ENCODE data around the gene KCNAB3. TPM values are rescaled to one million over a fixed set of nuclear protein-coding genes. Genes with fewer than 3 reads are reported as not detected.

Gene KCNAB3
- total and polyA plus RNA-seq, 9 of the 15 experiments (the other 6 are each of a cell fraction or from before 2014, with no cell fraction given) = 0.03 to 2.5 (median 1.1) TPM

DNA sequence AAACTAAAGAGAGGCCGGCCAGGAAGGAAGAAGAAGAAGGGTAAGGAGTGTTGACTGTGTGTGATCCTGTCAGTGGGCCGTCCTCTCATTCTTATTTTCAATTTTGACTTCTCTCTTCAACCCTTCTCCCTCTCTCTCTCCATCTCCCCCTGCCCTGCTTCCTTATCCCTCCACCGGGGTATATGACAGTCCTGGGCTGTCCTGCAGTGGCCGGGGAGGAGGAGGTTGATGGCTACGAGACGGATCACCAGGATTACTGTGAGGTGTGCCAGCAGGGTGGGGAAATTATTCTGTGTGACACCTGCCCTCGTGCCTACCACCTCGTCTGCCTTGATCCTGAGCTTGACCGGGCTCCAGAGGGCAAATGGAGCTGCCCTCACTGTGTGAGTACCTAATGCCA is 35.4 kb downstream of the KCNAB3 start:
- TF ChIP-seq LEF1 (IDR thresholded peaks at IDR 0.05) (no peak), PTTG1 (tag; IDR thresholded peaks at IDR 0.05; ENCODE audit: low read depth) (no peak), ERF (CRISPR knock-in tag; IDR thresholded peaks at IDR 0.05) (no peak), ETS2 (tag; IDR thresholded peaks at IDR 0.05; ENCODE audit: borderline replicate concordance, poor library complexity, severe bottlenecking) (no peak), RFX5 (IDR thresholded peaks at IDR 0.05; ENCODE audit: low read depth, low read length) (no peak), DMBX1 (CRISPR knock-in tag; IDR thresholded peaks at IDR 0.05; ENCODE audit: borderline replicate concordance) (no peak), PURB (CRISPR knock-in tag; IDR thresholded peaks at IDR 0.05; ENCODE audit: low read depth) (no peak), ZNF23 (CRISPR knock-in tag; IDR thresholded peaks at IDR 0.05) (no peak), ZNF780A (CRISPR knock-in tag; IDR thresholded peaks at IDR 0.05) (no peak)
- TF ChIP-seq, protein P1, sequence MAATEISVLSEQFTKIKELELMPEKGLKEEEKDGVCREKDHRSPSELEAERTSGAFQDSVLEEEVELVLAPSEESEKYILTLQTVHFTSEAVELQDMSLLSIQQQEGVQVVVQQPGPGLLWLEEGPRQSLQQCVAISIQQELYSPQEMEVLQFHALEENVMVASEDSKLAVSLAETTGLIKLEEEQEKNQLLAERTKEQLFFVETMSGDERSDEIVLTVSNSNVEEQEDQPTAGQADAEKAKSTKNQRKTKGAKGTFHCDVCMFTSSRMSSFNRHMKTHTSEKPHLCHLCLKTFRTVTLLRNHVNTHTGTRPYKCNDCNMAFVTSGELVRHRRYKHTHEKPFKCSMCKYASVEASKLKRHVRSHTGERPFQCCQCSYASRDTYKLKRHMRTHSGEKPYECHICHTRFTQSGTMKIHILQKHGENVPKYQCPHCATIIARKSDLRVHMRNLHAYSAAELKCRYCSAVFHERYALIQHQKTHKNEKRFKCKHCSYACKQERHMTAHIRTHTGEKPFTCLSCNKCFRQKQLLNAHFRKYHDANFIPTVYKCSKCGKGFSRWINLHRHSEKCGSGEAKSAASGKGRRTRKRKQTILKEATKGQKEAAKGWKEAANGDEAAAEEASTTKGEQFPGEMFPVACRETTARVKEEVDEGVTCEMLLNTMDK (IDR thresholded peaks at IDR 0.05; ENCODE audit: borderline replicate concordance, insufficient read depth, low read depth, low read length, poor library complexity, severe bottlenecking) = no peak
- H2AFZ ChIP-seq (ENCODE audit: low read depth, low read length) = no peak overlapping the region
- H3K4me2 ChIP-seq (ENCODE audit: insufficient read depth, low read length) = no peak overlapping the region
- CTCF ChIA-PET (ENCODE audit: low intra/inter-chr PET ratio) = interaction anchor here (1.2 kb wide), 1 partner anchor 31 kb away, joined by 3 read pairs; no protein-coding TSS in a partner anchor
- FAIRE-seq (no peak), DNase-seq (ENCODE audit: extremely low read depth in 1 of 4, low spot score in 3 of 4) (no peak), ATAC-seq (no peak)
- no peak overlapping the region for H3K4me3 ChIP-seq
- H3K4me1 ChIP-seq (replicated peaks in 1 of 2; ENCODE audit: control insufficient read depth in 2 of 2, insufficient read depth in 2 of 2, low read length in 2 of 2) = peaks cover under 1 to 2% of the 10 kb centered on the region in 2 experiments; a peak in 3 of 5 replicates
- peaks cover 3% of the 10 kb centered on the region; the same call in 1 of the 3 replicates for H3K79me2 ChIP-seq (ENCODE audit: control insufficient read depth, insufficient read depth, low read length)
- no peaks in the 10 kb centered on the region for H3K9me3 ChIP-seq (replicated peaks; ENCODE audit: control insufficient read depth, insufficient read depth, low read depth, low read length)
- H3K27ac ChIP-seq (ENCODE audit: extremely low read depth, low read depth, low read length) = no peak overlapping the region
- H4K20me1 ChIP-seq (replicated peaks; ENCODE audit: control insufficient read depth, insufficient read depth, low read length) = no peaks in the 10 kb centered on the region
- BruUV-seq (replicated peaks) = TSS peak; percentile 67
- H3K27me3 ChIP-seq (ENCODE audit: control insufficient read depth in 2 of 2, insufficient read depth in 2 of 2, low read length in 2 of 2) = no peaks in the 10 kb centered on the region
- POLR2A ChIA-PET = interaction anchor here (0.7 kb wide), 1 partner anchor 851 kb away, joined by 4 read pairs; no protein-coding TSS in a partner anchor
- no peak overlapping the region for H3K9ac ChIP-seq (ENCODE audit: insufficient read depth in 1 of 2, low read depth in 2 of 2, low read length in 2 of 2)
- in situ Hi-C loops (cut with MboI) (no loop called here), intact Hi-C loops (cut with micrococcal nuclease) (loop anchor here (10.0 kb wide), 1 partner anchor 59 kb away; the partner anchor contains the start of gene KDM6B)
- WGBS (ENCODE audit: insufficient coverage, low coverage, missing lambda C conversion rate) = 76% methylated on average over 7 of the region's 9 CpGs
- H3K9me1 ChIP-seq (ENCODE audit: control insufficient read depth, insufficient read depth, low read length) = no peaks in the 10 kb centered on the region
- H3K36me3 ChIP-seq (ENCODE audit: control insufficient read depth, insufficient read depth, low read length) = peaks cover 60% of the 10 kb centered on the region

Data from K562 (cell line).